ENCODE measurements around the gene APOL1.
"Not testable (repeated sequence)": the region's sequence is repeated elsewhere in the genome, so short reads cannot be mapped to it uniquely, and the experiment has no call there.

The APOL1 gene

DNA sequence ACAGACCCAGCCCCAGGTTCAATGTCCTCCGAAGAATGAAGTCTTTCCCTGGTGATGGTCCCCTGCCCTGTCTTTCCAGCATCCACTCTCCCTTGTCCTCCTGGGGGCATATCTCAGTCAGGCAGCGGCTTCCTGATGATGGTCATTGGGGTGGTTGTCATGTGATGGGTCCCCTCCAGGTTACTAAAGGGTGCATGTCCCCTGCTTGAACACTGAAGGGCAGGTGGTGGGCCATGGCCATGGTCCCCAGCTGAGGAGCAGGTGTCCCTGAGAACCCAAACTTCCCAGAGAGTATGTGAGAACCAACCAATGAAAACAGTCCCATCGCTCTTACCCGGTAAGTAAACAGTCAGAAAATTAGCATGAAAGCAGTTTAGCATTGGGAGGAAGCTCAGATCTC, 14.1 kb downstream of the APOL1 start:
- no peak for DNase-seq (ENCODE audit: low read depth in 2 of 2)

DNA sequence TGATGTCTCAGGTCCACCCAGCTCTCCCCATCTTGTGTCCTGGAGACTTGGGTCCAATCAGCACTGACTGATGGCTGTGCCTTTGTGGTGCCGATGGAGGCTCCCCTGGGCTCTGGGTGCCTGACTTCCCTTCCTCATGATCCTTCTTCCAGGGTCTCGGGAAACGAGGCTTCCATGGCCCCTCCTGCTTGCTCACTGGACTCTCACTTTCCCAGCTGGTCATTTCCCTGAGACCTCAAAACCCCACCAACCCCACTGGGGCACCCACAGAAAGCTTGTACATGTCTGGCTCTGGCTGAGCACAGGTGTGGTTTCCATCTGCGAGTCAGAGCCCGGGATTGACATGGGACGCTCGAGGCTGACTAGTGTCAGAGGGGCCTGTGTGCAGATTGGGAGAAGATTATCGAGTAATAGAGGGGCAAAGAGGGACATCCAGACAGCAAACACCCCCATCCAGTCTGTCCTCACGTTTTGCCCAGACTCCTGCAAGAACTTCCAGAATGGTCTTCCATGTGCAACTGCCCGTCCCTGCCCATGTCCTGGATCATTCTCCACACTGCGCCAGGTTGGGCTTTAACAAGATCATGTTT, 15.1 kb downstream of the APOL1 start:
- DNase-seq (ENCODE audit: low read depth in 2 of 2), result no peak

DNA sequence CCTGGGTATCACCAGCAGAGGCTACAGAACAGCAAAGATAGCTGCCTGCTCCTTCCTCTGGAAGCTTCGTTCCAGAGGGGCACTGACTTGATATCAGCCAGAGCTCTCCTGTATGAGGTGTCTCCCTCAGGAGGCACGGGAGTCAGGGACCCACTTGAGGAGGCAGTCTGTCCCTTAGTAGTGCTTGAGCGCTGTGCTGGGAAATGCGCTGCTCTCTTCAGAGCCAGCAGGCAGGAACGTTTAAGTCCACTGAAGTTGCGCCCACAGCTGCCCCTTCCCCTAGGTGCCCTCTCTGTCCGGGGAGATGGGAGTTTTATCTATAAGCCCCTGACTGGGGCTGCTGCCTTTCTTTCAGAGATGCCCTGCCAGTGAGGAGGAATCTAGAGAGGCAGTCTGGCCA, 18.3 kb downstream of the APOL1 start:
- not testable (repeated sequence) for DNase-seq (ENCODE audit: low read depth in 2 of 2)

DNA sequence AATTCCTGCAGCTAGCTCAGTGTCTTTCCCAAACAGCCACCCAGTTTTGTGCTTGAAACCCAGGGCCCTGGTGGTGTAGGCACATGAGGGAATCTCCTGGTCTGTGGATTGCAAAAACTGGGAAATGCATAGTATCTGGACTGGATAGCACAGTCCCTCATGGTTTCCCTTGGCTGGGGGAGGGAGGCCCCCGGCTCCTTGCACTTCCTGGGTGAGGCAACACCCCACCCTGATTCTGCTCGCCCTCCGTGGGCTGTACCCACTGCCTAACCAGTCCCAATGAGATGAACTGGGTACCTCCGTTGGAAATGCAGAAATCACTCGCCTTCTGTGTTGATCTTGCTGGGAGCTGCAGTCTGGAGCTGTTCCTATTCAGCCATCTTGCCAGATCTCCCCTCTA, 19.0 kb downstream of the APOL1 start:
- not testable (repeated sequence) for DNase-seq (ENCODE audit: low read depth in 2 of 2)

DNA sequence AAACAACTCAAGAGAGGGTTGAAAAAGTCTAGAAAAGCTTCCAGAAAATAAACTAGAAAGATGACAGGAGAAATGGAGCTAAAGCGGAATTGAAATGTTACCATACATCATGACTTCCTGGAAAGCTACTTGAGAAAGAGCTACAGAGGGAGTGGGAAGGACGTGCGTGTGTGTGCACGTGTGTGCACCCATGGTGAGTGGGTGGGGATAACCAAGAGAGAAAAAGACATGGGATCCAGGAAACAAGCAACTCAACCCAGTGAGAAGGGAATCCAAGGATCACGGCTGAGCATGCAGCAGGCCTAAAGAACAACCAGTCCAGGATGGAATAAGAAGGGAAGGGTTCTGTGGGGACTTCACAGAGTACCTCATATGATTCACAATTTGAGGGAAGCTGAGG, 21.6 kb downstream of the APOL1 start:
- no peak for DNase-seq (ENCODE audit: low read depth in 2 of 2)

DNA sequence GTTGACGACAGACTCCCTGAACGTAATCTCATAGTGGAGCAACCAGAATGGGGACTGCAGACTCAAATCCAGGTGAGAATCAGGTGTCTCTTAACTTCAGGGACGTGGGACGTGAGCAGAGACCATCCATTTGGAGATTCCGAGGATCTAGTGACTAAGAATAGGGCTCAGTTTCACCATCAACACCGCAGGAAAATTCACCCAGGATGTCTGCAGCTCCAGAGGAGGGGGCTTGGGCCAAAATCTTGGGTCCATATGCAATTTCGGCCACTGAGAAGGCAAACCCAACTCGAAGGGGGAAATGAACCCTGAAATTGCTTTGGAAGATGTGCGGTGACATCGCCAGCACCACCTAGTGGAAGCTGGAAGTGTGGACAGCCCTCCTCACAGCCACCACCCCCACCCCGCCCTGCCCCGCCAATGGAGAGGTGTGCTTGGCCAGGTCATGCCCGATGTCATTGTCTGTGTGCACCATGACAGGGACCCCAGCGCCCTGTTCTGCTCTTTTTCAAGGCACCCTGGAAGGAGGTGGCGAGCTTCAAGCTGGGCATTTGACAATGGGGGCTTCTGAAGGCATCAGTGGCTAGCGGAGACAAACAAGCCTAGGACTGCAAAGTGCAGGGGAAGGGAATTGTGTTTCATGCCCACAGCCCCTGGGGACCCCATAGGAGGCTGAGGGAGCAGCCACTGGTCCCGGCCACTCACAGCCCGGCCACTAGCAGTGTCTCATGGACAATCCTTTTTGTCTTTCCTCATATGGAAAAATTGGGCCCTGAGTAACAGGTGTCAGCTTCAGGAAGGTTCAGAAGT, 24.8 kb downstream of the APOL1 start:
- DNase-seq (ENCODE audit: low read depth in 2 of 2), result peak; percentile 43 to 71

DNA sequence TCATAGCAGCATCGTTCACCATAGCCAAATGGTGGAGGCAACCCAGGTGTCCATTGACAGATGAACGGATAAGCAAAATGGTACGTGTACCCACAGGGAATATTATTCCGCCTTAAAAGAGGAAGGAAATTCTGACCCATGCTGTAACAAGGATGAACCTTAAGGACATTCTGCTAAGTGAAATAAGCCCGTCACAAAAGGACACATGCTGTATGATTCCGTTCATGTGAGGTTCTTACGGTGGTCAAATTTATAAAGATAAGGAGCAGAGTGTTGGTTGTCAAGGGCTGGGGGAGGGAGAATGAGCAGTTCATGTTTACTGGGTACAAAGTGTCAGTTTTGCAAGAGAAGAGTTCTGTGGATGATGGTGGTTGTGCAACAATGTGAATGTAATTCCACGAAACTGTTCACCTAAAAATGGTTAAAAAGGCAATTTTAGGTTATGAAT, 26.3 kb downstream of the APOL1 start:
- DNase-seq (ENCODE audit: low read depth in 2 of 2), result no peak

DNA sequence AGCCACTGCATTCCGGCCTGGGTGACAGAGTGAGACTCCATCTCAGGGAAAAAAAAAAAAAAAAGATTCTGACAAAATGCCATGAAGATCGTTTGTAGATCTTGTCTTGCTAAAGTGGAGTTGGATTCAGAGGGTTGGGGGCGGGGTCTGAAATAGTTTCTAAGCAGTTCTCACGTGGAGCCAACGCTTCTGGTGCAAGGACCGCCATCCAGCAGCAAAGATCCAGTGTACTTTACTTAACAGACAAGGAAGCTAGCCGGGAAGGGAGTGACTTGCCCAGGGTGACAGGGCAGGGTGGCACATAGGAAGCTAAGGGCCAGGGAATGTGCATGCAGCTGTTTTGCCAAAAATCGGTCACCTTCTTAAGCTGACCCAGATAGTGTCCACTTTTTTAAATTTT, 27.4 kb downstream of the APOL1 start:
- no peak for DNase-seq (ENCODE audit: low read depth in 2 of 2)

DNA sequence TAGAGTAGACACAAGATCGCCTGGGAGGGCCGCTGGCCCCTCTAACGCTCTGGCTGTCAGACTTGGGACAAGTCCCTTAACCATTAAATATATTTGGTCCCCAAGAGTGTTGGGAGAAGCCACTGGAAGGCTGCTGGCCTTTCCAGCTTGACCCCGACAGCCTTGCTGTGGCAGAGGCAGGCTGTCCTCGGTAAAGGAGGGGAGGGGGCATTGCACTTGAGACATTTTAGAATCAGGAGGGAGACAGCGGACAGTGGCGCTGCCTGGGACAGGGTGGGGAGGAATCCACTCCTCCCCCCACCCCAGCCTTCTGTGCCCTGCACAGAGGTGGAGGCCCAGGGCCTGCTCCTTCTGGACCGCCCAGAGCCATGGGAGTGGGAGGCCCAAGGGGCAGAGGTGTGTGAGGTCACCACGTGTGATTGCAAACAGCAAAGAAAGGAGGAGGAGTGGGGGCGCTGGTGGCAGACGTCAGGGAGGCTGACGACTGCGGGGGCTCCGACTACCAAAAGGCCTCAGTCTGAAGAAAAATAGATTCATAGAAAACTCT, 28.9 kb downstream of the APOL1 start:
- DNase-seq (ENCODE audit: low read depth in 2 of 2), result no peak

DNA sequence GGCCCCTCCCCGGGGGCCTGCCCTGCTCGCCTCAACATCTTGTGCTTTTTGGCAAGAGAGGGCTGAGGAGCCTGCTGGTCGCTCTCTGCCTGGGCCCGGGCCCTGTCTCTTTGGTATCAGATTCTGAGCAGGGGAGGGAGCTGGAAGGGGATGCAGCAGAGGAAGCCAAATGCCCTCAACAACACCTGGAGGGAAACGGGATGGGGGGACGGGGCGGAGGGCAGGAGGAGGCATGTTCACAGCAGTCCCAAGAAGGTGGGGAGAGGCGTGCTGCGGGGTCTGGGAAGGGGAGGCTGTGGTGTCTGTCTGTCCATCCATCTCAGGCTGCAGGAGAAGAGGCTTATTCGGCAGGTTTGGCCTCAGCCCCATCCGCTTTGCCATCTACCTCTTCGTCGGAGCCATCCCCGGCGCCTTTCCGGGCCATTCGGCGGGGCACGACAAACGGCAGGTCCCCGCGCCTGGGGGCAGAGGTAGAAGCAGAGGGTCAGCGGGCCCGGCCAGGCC, 29.4 kb downstream of the APOL1 start:
- DNase-seq (ENCODE audit: low read depth in 2 of 2), result no peak

DNA sequence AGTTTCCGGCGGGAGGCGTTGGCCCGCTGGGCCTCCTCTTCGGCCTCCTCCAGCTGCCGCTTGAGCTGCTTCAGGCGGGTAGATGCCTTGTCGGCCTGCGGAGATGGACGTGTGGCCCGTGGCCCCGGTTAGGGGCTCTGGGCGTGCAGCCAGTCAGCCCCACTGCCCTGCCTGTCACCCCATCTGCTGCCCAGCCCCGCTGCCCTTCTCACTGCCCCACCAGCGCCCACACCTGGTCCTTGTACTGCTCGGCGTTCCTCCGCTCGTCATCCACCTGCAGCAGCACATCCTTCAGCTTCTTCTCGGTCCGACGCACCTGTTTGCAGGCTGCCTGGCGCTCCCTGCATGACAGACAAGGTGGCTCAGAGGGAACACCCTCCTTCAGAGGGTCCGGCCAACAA, 31.2 kb downstream of the APOL1 start:
- DNase-seq (ENCODE audit: low read depth in 2 of 2), result no peak

DNA sequence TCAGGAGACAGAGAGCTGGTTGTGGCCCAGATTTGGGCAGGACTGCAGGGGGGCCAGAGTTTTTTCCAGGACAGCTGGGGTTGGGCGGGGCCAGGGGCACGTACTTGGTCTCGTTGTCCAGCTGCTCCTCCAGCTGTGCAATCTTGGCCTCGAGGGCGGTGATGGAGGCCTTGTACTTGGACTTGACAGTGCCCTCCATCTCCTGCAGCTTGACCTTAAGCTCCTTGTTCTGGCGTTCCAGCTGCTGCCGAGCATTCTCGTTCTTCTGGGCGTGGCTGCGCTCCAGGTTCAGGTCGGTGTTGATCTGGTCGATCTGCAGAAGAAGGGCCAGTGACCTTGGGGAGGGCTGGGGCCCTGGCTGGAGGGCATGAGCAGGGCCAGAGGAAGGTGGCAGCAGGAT, 32.1 kb downstream of the APOL1 start:
- DNase-seq (ENCODE audit: low read depth in 2 of 2), result no peak

DNA sequence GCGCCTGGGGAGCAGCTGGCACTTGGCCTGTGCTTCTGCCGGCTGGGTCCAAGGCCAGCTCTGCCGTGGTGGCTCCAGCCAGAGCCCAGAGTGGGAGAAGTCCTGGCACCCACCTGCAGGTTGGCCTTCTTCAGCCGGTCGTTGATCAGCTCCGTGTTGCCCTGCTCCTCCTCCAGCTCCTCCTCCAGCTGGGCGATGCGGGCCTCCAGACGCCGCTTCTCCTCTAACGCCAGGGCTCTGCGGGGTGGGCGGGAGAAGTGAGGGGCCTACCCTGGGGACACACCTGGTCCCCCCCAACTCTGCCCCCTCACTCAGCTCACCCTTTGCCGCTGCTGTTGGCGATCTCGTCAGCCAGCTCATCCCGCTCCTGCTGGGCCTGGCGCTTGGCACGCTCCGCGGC, 32.6 kb downstream of the APOL1 start:
- DNase-seq (ENCODE audit: low read depth in 2 of 2), result no peak

DNA sequence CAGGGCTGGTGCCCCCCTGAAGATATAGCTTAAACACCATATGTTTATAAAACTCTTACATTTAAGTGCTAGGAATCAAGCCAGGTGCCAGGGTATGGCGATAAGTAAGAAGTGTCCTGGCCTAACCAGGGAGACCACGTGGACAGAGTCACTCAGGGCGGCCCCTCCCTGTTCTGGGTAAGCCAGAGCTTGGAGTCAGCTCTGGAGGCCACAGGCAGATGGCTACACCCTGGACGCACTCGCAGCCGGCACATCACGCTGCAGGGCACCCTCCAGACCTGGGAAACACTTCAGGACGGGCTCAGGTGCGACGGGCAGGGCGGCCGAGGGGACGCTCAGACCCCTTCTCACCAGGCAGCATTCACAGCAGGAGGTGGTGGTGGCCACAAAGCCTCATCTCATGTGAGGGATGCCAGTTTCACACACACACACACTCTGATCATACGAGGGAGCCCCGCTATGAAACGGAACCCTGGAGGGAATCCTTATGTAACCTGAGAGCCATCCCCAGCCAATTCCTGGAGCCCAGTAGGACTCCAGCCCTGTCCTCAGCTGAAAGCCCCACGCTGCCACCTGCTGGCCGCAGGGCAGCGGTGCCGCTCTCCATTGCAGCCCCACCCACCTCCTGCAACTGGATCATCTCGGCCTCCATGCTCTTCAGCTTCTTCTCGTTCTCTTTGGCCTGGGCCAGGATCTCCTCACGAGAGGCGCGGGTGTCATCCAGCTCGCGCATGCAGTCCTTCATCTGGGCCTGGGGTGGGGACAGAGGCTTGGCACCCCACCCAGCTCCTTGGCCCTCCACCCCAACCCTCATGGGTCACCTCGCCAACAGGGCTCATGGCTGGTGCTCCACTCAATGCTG, 33.4 kb downstream of the APOL1 start:
- peak; percentile 48 to 53 for DNase-seq (ENCODE audit: low read depth in 2 of 2)

DNA sequence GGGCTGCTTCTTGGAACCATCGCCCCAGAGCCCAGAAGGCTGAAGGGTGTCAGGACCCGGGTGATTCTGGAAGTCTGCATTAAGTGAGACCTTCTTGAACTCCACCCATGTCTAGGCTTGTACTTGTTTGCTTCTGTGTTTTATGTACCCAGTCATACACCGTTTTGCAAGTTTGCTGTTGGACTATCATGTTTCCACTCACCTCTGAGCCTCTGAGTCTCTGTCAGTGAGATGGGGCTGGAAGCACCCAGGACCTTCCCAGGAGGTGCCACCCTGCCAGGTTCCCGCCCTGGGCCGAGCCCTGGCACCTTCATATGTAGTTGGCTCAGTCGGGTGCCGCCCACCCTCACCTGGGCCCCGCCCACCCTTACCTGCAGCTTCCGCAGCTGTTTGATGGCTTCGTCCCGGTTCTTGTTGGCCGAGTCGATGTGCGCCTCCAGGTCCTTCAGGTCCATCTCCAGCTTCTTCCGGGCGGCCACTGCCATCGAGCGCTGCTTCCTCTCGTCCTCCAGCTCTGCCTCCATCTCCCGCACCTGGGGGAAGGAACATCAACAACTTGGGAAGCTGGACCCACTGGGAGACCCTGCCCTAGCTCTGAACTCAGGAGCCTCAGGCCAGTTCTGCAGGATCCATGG, 35.1 kb downstream of the APOL1 start:
- no peak for DNase-seq (ENCODE audit: low read depth in 2 of 2)

DNA sequence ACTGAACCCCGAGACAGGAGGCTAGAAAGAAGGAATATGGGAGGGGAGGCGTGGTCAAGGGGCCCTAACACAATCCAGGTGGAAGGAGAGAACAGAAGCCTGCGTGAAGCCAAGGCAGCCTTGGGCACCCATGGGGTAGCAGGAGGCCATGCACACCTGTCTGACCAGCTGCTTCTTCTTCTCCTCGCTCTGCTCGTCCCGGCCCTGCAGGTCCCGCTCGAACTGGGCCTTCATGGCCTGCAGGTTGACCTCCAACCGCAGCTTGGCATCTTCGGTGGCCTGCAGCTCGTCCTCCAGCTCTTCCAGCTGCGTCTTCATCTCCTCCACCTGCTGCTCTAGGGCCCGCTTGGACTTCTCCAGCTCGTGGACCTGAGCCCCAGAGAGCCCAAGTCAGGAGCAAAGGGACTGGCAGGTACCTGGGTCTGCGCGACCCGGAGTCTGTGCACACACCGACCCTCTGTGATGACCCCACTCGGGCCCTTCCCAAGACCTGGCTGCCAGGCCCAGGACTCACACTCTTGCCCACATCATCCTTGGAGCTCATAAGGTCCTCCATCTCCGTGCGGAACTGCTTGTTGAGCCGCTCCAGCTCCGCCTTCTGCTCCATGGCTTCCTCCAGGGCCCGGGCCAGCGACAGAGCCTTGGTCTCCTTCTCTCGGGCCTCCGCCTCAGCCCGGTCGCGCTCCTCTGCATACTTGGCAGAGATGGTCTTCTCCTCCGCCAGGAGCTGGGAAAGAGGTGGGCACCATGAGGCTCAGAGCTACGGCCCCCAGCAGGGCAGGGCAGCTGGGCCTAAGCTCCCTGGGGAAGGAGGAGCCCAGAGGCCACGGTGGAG, 35.9 kb downstream of the APOL1 start:
- DNase-seq (ENCODE audit: low read depth in 2 of 2), result no peak

DNA sequence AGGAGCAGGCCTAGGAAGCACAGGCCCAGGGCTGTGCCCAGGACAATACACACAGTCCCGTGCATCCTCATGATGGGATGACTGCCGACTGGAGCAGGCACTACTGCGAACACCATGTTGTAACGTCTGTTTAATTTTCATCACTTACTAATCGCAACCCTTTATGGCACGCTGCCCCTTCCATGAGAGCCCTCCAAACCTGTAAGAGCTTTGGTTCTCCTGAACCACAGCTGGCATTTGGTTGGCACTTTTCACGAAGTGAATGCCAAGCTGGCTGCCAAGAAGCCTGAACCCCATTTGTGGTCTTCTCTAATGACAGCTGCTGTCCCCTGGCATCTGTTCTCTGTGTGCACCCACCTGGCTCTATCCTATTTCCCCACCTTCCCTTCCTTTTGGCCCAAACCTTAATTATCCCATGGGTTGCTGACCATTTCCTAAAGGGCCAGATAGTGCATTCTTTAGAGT, 36.5 kb downstream of the APOL1 start:
- no peak for DNase-seq (ENCODE audit: low read depth in 2 of 2)

DNA sequence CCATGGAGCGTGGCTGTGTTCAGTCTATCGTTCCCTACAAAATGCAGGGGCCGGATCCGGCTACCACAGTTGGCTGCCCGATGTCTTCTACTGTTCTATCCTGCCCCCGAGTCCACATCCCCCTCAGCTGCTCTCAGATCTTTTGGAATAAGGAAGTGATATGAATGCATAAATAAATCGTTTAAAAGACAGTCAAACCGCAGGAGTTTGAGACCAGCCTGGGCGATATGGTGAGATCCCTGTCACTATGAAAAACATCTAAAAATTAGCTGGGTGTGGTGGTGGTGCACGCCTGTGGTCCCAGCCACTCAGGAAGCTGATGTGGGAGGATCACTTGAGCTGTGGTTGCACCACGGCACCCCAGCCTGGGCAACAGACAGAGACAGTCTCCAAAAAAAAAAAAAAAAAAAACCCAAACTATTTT, 37.0 kb downstream of the APOL1 start:
- DNase-seq (ENCODE audit: low read depth in 2 of 2), result not testable (repeated sequence)

DNA sequence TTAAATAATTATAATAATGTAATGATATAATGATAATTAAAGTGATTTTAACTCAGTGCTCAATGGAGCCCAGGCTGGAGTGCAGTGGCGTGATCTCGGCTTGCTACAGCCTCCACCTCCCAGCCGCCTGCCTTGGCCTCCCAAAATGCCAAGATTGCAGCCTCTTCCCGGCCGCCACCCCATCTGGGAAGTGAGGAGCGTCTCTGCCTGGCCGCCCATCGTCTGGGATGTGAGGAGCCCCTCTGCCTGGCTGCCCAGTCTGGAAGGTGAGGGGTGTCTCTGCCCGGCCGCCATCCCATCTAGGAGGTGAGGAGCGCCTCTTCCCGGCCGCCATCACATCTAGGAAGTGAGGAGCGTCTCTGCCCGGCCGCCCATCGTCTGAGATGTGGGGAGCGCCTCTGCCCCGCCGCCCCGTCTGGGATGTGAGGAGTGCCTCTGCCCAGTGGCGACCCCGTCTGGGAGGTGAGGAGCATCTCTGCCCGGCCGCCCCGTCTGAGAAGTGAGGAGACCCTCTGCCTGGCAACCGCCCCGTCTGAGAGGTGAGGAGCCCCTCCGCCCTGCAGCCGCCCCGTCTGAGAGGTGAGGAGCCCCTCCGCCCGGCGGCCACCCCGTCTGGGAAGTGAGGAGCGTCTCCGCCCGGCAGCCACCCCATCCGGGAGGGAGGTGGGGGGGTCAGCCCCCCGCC, 37.6 kb downstream of the APOL1 start:
- DNase-seq (ENCODE audit: low read depth in 2 of 2), result not testable (repeated sequence)
